Measurements from ENCODE around the gene UBE2J2. TPM values are rescaled to one million over a fixed set of nuclear protein-coding genes. Genes with fewer than 3 reads are reported as not detected.

Gene UBE2J2
- total RNA-seq, 2 experiments from 2014 or later = 41.4 to 41.5 TPM

GRCh38 chr1:1231400-1232207 lies 42.0 kb downstream of the UBE2J2 start, which contains the start of gene SDF4:
Gene SDF4, minus strand, starts transcription at chr1:1232001. Its CDS starts 3,229 bp downstream, at chr1:1228772.
- ChIA-PET POLR2A (interaction anchor here (0.7 to 2.5 kb wide), 6 partner anchors 16 to 273 kb away, joined by 3 to 9 read pairs (median 4); partner anchors contain the start of genes NOC2L and TTLL10), CTCF (interaction anchor here (2.3 kb wide), 1 partner anchor 110 kb away, joined by 8 read pairs; no protein-coding TSS in a partner anchor)
- Histone ChIP-seq H3K27ac (ENCODE audit: low read depth in 1 of 2, low read length in 2 of 2) (peak within 1 kb of the TSS; percentile 44 to 87), H3K4me1 (ENCODE audit: insufficient read depth, low read length) (peaks cover 64% of the 10 kb centered on the region), H3K4me3 (ENCODE audit: low read length) (peak within 1 kb of the TSS; percentile 88), H3K36me3 (ENCODE audit: insufficient read depth, low read length) (peaks cover 35% of the 10 kb centered on the region), H3K27me3 (ENCODE audit: control insufficient read depth in 1 of 2, insufficient read depth in 2 of 2, low read length in 2 of 2) (no peaks in the 10 kb centered on the region), H3K9me3 (ENCODE audit: control insufficient read depth in 1 of 2, insufficient read depth in 1 of 2, low read length in 2 of 2) (no peaks in the 10 kb centered on the region)
- H3K36me3 Mint-ChIP-seq (ENCODE audit: low read depth) = peaks cover 35% of the 10 kb centered on the region
- no peak for TF ChIP-seq CTCF (IDR thresholded peaks at IDR 0.05)
- ATAC-seq (ENCODE audit: poor library complexity) (peak; percentile 96), DNase-seq (peak; percentile 92 to 99 (median 96))
- intact Hi-C loops (cut with DNase I, micrococcal nuclease) = loop anchor here (1.0 to 2.0 kb wide), 4 partner anchors 42 to 176 kb away; partner anchors contain the start of genes C1orf159 (in 2 of the 2), MRPL20 (in 1 of the 2) and UBE2J2 (in 1 of the 2)
- peak within 1 kb of the TSS; percentile 90 for H3K27ac Mint-ChIP-seq
- no peaks in the 10 kb centered on the region for H3K9me3 Mint-ChIP-seq
- peak within 1 kb of the TSS; percentile 96 for H3K4me3 Mint-ChIP-seq
- H3K4me1 Mint-ChIP-seq (ENCODE audit: low read depth) = peaks cover 23% of the 10 kb centered on the region
- H3K27me3 Mint-ChIP-seq = no peaks in the 10 kb centered on the region

- CTCF ChIA-PET = interaction anchor here (2.3 kb wide), 1 partner anchor 109 kb away, joined by 8 read pairs; no protein-coding TSS in a partner anchor
- Mint-ChIP-seq H3K36me3 (ENCODE audit: low read depth) (peaks cover 41% of the 10 kb centered on the region), H3K27ac (peak overlapping the region; percentile 90), H3K27me3 (no peaks in the 10 kb centered on the region), H3K9me3 (no peaks in the 10 kb centered on the region), H3K4me1 (ENCODE audit: low read depth) (peaks cover 23% of the 10 kb centered on the region), H3K4me3 (peak overlapping the region; percentile 96)
- Histone ChIP-seq H3K4me3 (ENCODE audit: low read length) (peak overlapping the region; percentile 88), H3K9me3 (ENCODE audit: control insufficient read depth in 1 of 2, insufficient read depth in 1 of 2, low read length in 2 of 2) (no peaks in the 10 kb centered on the region), H3K27ac (ENCODE audit: low read depth in 1 of 2, low read length in 2 of 2) (peak overlapping the region; percentile 44 to 87), H3K36me3 (ENCODE audit: insufficient read depth, low read length) (peaks cover 42% of the 10 kb centered on the region), H3K27me3 (ENCODE audit: control insufficient read depth in 1 of 2, insufficient read depth in 2 of 2, low read length in 2 of 2) (no peaks in the 10 kb centered on the region), H3K4me1 (ENCODE audit: insufficient read depth, low read length) (peaks cover 68% of the 10 kb centered on the region)
- ATAC-seq (ENCODE audit: poor library complexity) = no peak
- peak in 1 of 14 experiments; percentile 30 for DNase-seq
- intact Hi-C loops (cut with DNase I, micrococcal nuclease) = loop anchor here (1.0 to 2.0 kb wide), 2 partner anchors 42 to 114 kb away; partner anchors contain the start of genes C1orf159 (in 1 of the 2) and UBE2J2 (in 1 of the 2)
- no peak for TF ChIP-seq CTCF (IDR thresholded peaks at IDR 0.05)
- POLR2A ChIA-PET = interaction anchor here (0.7 to 2.5 kb wide), 5 partner anchors 15 to 272 kb away, joined by 3 to 9 read pairs (median 4); partner anchors contain the start of gene NOC2L
Measured at GRCh38 chr1:1230656-1231399, 42.8 kb downstream of the UBE2J2 start.

GRCh38 chr1:1229770-1230169 lies 43.9 kb downstream of the UBE2J2 start:
- ChIA-PET POLR2A (interaction anchor here (1.0 kb wide), 1 partner anchor 12 kb away, joined by 3 read pairs; no protein-coding TSS in a partner anchor), CTCF (interaction anchor here (2.3 kb wide), 1 partner anchor 108 kb away, joined by 8 read pairs; no protein-coding TSS in a partner anchor)
- Mint-ChIP-seq H3K4me3 (peak overlapping the region; percentile 76), H3K36me3 (ENCODE audit: low read depth) (peaks cover 51% of the 10 kb centered on the region), H3K27me3 (no peaks in the 10 kb centered on the region), H3K4me1 (ENCODE audit: low read depth) (peaks cover 23% of the 10 kb centered on the region), H3K9me3 (no peaks in the 10 kb centered on the region), H3K27ac (peak overlapping the region; percentile 14)
- H3K4me1 ChIP-seq (ENCODE audit: insufficient read depth, low read length) = peaks cover 69% of the 10 kb centered on the region
- no peak for TF ChIP-seq CTCF (IDR thresholded peaks at IDR 0.05)
- H3K9me3 ChIP-seq (ENCODE audit: control insufficient read depth in 1 of 2, insufficient read depth in 1 of 2, low read length in 2 of 2) = no peaks in the 10 kb centered on the region
- H3K36me3 ChIP-seq (ENCODE audit: insufficient read depth, low read length) = peaks cover 51% of the 10 kb centered on the region
- intact Hi-C loops (cut with DNase I, micrococcal nuclease) = loop anchor here in 1 of 2 experiments (2.0 kb wide), 1 partner anchor 113 kb away; the partner anchor contains the start of gene C1orf159
- DNase-seq (no peak), ATAC-seq (ENCODE audit: poor library complexity) (no peak)
- no peak overlapping the region for H3K4me3 ChIP-seq (ENCODE audit: low read length)
- H3K27ac ChIP-seq (ENCODE audit: low read depth in 1 of 2, low read length in 2 of 2) = no peak overlapping the region
- no peaks in the 10 kb centered on the region for H3K27me3 ChIP-seq (ENCODE audit: control insufficient read depth in 1 of 2, insufficient read depth in 2 of 2, low read length in 2 of 2)
